DOHH2 (cell line): ENCODE measurements around the gene GPSM3.
A peak's percentile ranks its signal among the peaks of the same experiment; 100 is the strongest.

Experiments used
- H3F3A ChIP-seq: fragments of 200-600 bp; sonication (generic), shearing (Covaris generic); 2 replicates; pipeline ENCODE4 v1.6.0; 2016; ENCODE audit warnings: antibody characterized with exemption, mild to moderate bottlenecking; ENCODE audit not compliant: control insufficient read depth, insufficient read depth
- H3K27ac ChIP-seq: fragments of 200-600 bp; sonication (generic); 2 replicates; pipeline ENCODE4 v1.5.1; 2014; ENCODE audit warnings: low read depth, mild to moderate bottlenecking, low read length, moderate library complexity
- H3K27me3 ChIP-seq: fragments of 200-600 bp; sonication (generic); 2 replicates; pipeline ENCODE4 v1.6.1; 2014; ENCODE audit warnings: mild to moderate bottlenecking, low read length, mixed read lengths; ENCODE audit not compliant: control insufficient read depth
- H3K36me3 ChIP-seq: fragments of 200-600 bp; sonication (generic); 2 replicates; pipeline ENCODE4 v1.6.1; 2014; ENCODE audit warnings: mild to moderate bottlenecking, low read length, moderate library complexity, mixed read lengths; ENCODE audit not compliant: control insufficient read depth
- H3K4me1 ChIP-seq: fragments of 200-600 bp; sonication (generic); 2 replicates; pipeline ENCODE4 v1.6.1; 2014; ENCODE audit warnings: mild to moderate bottlenecking, low read length, mixed read lengths; ENCODE audit not compliant: control insufficient read depth
- H3K4me2 ChIP-seq: fragments of 200-600 bp; sonication (generic); 2 replicates; pipeline ENCODE4 v1.6.0; 2014; ENCODE audit warnings: mild to moderate bottlenecking, low read length, moderate library complexity
- H3K4me3 ChIP-seq: fragments of 200-600 bp; sonication (generic); 2 replicates; pipeline ENCODE4 v1.5.1; 2014; ENCODE audit warnings: mild to moderate bottlenecking, low read length, mixed read lengths
- H3K79me2 ChIP-seq: fragments of 200-600 bp; sonication (generic); 2 replicates; pipeline ENCODE4 v1.6.1; 2014; ENCODE audit warnings: mild to moderate bottlenecking, low read length, mixed read lengths; ENCODE audit not compliant: control insufficient read depth
- H3K9me2 ChIP-seq: fragments of 200-600 bp; sonication (generic); replicated peaks from 2 replicates; pipeline ENCODE4 v1.6.1; 2014; ENCODE audit warnings: mild to moderate bottlenecking, low read length, mixed read lengths; ENCODE audit not compliant: control insufficient read depth
- H3K9me3 ChIP-seq: fragments of 200-600 bp; sonication (generic); 2 replicates; pipeline ENCODE4 v1.6.1; 2014; ENCODE audit warnings: antibody characterized with exemption, low read length, mixed read lengths; ENCODE audit not compliant: control insufficient read depth, insufficient read depth
- H4K20me1 ChIP-seq: fragments of 200-600 bp; sonication (generic); 2 replicates; pipeline ENCODE4 v1.6.0; 2014; ENCODE audit warnings: low read depth, mild to moderate bottlenecking, antibody characterized with exemption, low read length, moderate library complexity; ENCODE audit not compliant: control insufficient read depth, insufficient read depth
- EZH2phosphoT487 ChIP-seq: fragments of 200-600 bp; sonication (generic); IDR thresholded peaks from 2 replicates; pipeline ENCODE4 v1.6.1; 2017; ENCODE audit warnings: borderline replicate concordance, mild to moderate bottlenecking, antibody characterized with exemption, low read length, moderate library complexity, mixed read lengths
- TF ChIP-seq, protein P1 (sequence below): fragments of 200-600 bp; sonication (generic); IDR thresholded peaks from one replicate; pipeline ENCODE4 v1.5.1; 2014; ENCODE audit warnings: antibody characterized with exemption, mild to moderate bottlenecking, low read depth, low read length; ENCODE audit not compliant: poor library complexity, severe bottlenecking

Gene GPSM3

DNA sequence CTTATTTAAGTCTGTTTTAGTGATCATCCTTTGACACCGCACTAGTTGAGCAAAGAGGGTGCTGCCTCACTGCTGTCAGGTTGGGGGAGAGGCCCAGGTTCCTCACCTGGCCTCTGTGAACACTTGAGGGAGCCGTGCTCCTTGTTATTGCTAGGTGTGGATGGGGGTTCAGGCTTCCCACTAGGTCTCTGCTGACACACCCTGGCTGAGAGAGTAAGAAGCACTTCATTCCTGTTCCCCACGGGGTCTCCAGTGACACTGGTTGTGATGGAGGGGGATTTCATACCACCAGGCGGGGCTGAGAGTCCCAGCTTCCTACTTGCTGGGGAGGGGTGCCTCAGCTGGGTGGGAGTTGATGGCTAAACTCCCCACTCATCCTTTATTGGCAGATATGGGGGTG is 42.5 kb upstream of the GPSM3 start:
- H3K27me3 ChIP-seq: no peaks in the 10 kb centered on the region
- H3K36me3 ChIP-seq: no peaks in the 10 kb centered on the region
- H3K9me2 ChIP-seq: no peaks in the 10 kb centered on the region
- H3K9me3 ChIP-seq: no peaks in the 10 kb centered on the region
- no peak for TF ChIP-seq EZH2phosphoT487
- TF ChIP-seq, protein P1, sequence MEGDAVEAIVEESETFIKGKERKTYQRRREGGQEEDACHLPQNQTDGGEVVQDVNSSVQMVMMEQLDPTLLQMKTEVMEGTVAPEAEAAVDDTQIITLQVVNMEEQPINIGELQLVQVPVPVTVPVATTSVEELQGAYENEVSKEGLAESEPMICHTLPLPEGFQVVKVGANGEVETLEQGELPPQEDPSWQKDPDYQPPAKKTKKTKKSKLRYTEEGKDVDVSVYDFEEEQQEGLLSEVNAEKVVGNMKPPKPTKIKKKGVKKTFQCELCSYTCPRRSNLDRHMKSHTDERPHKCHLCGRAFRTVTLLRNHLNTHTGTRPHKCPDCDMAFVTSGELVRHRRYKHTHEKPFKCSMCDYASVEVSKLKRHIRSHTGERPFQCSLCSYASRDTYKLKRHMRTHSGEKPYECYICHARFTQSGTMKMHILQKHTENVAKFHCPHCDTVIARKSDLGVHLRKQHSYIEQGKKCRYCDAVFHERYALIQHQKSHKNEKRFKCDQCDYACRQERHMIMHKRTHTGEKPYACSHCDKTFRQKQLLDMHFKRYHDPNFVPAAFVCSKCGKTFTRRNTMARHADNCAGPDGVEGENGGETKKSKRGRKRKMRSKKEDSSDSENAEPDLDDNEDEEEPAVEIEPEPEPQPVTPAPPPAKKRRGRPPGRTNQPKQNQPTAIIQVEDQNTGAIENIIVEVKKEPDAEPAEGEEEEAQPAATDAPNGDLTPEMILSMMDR: peak; percentile 35
- H3K27ac ChIP-seq: no peak overlapping the region
- H3K79me2 ChIP-seq: no peaks in the 10 kb centered on the region
- no peak overlapping the region for H3K4me3 ChIP-seq
- no peaks in the 10 kb centered on the region for H4K20me1 ChIP-seq
- H3K4me2 ChIP-seq: no peak overlapping the region
- H3F3A ChIP-seq: no peaks in the 10 kb centered on the region
- peaks cover 3% of the 10 kb centered on the region; the same call in 1 of the 2 replicates for H3K4me1 ChIP-seq

DNA sequence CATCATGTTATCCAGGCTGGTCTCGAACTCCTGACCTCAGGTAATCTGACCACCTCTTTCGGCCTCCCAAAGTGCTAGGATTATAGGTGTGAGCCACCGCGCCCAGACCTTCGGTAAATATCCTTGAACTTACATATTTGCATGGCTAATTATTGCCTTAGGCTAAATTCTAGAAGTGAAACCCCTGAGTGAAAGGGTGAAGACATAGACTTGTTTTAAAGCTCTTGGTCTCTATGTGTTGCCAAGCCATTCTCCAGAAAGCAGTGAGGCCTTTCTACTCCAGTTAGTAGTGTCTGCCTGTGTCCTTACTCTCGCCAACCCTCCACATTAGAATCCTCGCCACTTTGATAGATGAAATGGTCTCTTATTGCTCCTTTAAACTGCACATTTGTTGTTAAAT is 34.0 kb upstream of the GPSM3 start:
- H3F3A ChIP-seq: no peaks in the 10 kb centered on the region
- no peaks in the 10 kb centered on the region for H3K9me2 ChIP-seq
- H3K36me3 ChIP-seq: no peaks in the 10 kb centered on the region
- TF ChIP-seq, protein P1: no peak
- no peak for TF ChIP-seq EZH2phosphoT487
- H3K79me2 ChIP-seq: no peaks in the 10 kb centered on the region
- H4K20me1 ChIP-seq: no peaks in the 10 kb centered on the region
- H3K27ac ChIP-seq: no peak overlapping the region
- H3K27me3 ChIP-seq: no peaks in the 10 kb centered on the region
- no peak overlapping the region for H3K4me2 ChIP-seq
- H3K4me3 ChIP-seq: no peak overlapping the region
- peaks cover 48% of the 10 kb centered on the region for H3K4me1 ChIP-seq
- H3K9me3 ChIP-seq: no peaks in the 10 kb centered on the region

DNA sequence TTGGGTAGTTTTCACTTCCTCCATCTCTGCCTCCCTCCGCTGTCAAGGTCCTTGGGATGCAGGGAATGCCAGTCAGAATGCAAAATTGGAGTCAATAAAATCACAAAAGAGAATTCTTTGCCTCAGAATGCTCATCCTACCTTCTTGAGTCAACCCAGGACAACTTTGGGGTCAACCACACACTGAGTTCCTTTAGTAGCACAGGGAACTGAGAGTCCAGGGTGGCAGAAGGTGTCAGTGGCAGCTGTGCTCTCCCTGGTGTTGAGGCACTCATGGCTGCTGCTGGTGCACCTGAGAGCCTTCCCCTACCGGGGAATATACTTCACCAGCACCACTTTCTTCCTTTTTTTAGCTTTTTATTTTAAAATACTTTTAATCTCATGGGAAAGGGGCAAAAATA is 32.3 kb upstream of the GPSM3 start:
- Histone ChIP-seq H3K9me3 (no peaks in the 10 kb centered on the region), H4K20me1 (no peaks in the 10 kb centered on the region), H3K27ac (no peak overlapping the region), H3K36me3 (no peaks in the 10 kb centered on the region), H3K9me2 (no peaks in the 10 kb centered on the region), H3K79me2 (no peaks in the 10 kb centered on the region), H3F3A (no peaks in the 10 kb centered on the region), H3K4me2 (no peak overlapping the region), H3K4me3 (no peak overlapping the region), H3K4me1 (peaks cover 49% of the 10 kb centered on the region), H3K27me3 (no peaks in the 10 kb centered on the region)
- TF ChIP-seq EZH2phosphoT487: no peak
- TF ChIP-seq, protein P1: no peak
